Stomach (tissue), 9 donors: Measurements from ENCODE around the gene RAB21. TPM values are rescaled to one million over a fixed set of nuclear protein-coding genes. Genes with fewer than 3 reads are reported as not detected.
A peak's percentile ranks its signal among the peaks of the same experiment; 100 is the strongest.
"Not testable (repeated sequence)": the region's sequence is repeated elsewhere in the genome, so short reads cannot be mapped to it uniquely, and the experiment has no call there.

Source experiments
- DNase-seq, 2 donors: peaks; one replicate each; pipeline versions ENCODE4 v3.0.0 to v3.0.0-alpha.2; 2013 to 2019
- H3K27ac ChIP-seq, 5 donors: fragments of 200-600 bp in 4 of 5; sonication (generic) in 4 of 5; one replicate each; pipeline ENCODE4 v1.5.1; 2013 to 2019; ENCODE audit warnings: mild to moderate bottlenecking in 1 of 5, moderate library complexity in 1 of 5
- H3K27me3 ChIP-seq, 3 donors: fragments of 200-600 bp; sonication (generic); one replicate each; pipeline ENCODE4 v1.5.1; 2017 to 2019; ENCODE audit warnings: mixed run types in 1 of 3
- H3K36me3 ChIP-seq, 4 donors: fragments of 200-600 bp; sonication (generic); 1 replicate in 3 of 4; 2 replicates in 1 of 4; pipeline ENCODE4 v1.5.1; 2016 to 2019
- H3K4me1 ChIP-seq, 4 donors: fragments of 200-600 bp; sonication (generic); one replicate each; pipeline ENCODE4 v1.5.1; 2016 to 2019
- H3K4me3 ChIP-seq, 4 donors: fragments of 200-600 bp; sonication (generic) in 3 of 4; one replicate each; pipeline ENCODE4 v1.5.1; 2016 to 2019; ENCODE audit warnings: mild to moderate bottlenecking in 1 of 4
- H3K9me3 ChIP-seq, 4 donors: fragments of 200-600 bp; sonication (generic); one replicate each; pipeline ENCODE4 v1.5.1; 2016 to 2019
- CTCF ChIP-seq, 7 experiments: fragments of 450-650 bp in 4 of 7; fragments of 200-600 bp in 3 of 7; sonication (generic) in 3 of 7; IDR thresholded peaks; one replicate each; pipeline ENCODE4 v1.5.1; 2016 to 2019; ENCODE audit warnings: antibody characterized with exemption in 7 of 7, control low read depth in 2 of 7, mild to moderate bottlenecking in 1 of 7
- EP300 ChIP-seq: sonication (generic); formaldehyde crosslinking; IDR thresholded peaks from one replicate; pipeline ENCODE4 v1.6.1; 2017; ENCODE audit warnings: antibody characterized with exemption
- POLR2A ChIP-seq, 4 donors: fragments of 450-650 bp; IDR thresholded peaks; one replicate each; pipeline ENCODE4 v1.6.1; 2016; ENCODE audit warnings: antibody characterized with exemption in 4 of 4, control low read depth in 2 of 4, mild to moderate bottlenecking in 1 of 4, moderate library complexity in 1 of 4
- POLR2AphosphoS5 ChIP-seq, 3 donors: sonication (generic); formaldehyde crosslinking; IDR thresholded peaks; one replicate each; pipeline ENCODE4 v1.6.1; 2016; ENCODE audit warnings: antibody characterized with exemption in 3 of 3
- WGBS, 5 donors: extraction: QIAGEN DNeasy Blood & Tissue Kit in 3 of 5; methylation state at CpG; one replicate each; pipeline versions ENCODE4 v1.1.5 to v1.1.7; 2013 to 2018; 5-methylcytosine and 5-hydroxymethylcytosine counted together
- intact Hi-C: fragments of 100-400 bp; cut with DNase I; formaldehyde crosslinking; loops from one replicate; pipeline ENCODE4 v1.15.1; 2023; ENCODE audit warnings: low total_unique reads
- polyA plus RNA-seq, 3 donors: library from polyadenylated mRNA; stranded (reverse); fragments of 200-250 nt; gene quantifications; one replicate each; pipeline ENCODE4 v1.2.3, GENCODE V29; 2013
- total RNA-seq, 5 donors: library from RNA; depleted of rRNA; stranded (reverse); fragments of >200 nt; gene quantifications; one replicate each; pipeline versions ENCODE4 v1.1.0 to v1.2.3, GENCODE V29; 2014 to 2016
- donor health status: healthy with polysubstance abuse.
- donor health status: Bipolar disorder and iron deficiency.
- donor health status: healthy.

Gene RAB21
- total and polyA plus RNA-seq, 8 donors: 3.2 to 35.1 (median 7.7) TPM

- Histone ChIP-seq H3K4me1 (no peaks in the 10 kb centered on the region), H3K4me3 (no peak overlapping the region), H3K36me3 (no peaks in the 10 kb centered on the region), H3K27me3 (no peaks in the 10 kb centered on the region), H3K27ac (no peak overlapping the region), H3K9me3 (no peaks in the 10 kb centered on the region)
- peak in 1 of 2 donors; percentile 7 for DNase-seq
- intact Hi-C loops: no loop called here
- no peak for TF ChIP-seq EP300
- no peak for TF ChIP-seq CTCF (IDR thresholded peaks at IDR 0.05)
- TF ChIP-seq POLR2AphosphoS5 (IDR thresholded peaks at IDR 0.05): no peak
- TF ChIP-seq POLR2A (IDR thresholded peaks at IDR 0.05): no peak
These were observed 44.4 kb downstream of the RAB21 start for GRCh38 chr12:71799106-71799505.

DNA sequence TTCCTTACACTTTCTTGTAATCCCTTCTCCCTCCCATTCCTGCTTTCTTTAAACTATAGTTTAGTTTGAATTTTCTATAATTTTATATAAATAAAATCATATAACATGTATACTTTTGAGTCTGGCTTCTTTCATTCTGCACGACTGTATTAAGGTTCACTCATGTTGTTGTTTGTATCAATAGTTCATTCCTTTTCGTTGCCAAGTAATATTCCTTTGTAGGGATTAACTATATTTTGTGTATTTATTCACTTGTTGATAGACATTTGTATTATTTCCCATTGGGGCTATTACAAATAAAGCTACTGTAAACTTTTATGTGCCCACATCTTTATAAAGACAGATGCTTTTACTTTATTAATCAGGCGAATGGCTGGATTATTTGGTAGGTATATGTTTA, 45.5 kb downstream of the RAB21 start:
- intact Hi-C loops: no loop called here
- WGBS, 5 donors: 86 to 95% (median 91%) methylated on average over 3 of the region's 3 CpGs
- Histone ChIP-seq H3K36me3 (no peaks in the 10 kb centered on the region), H3K4me3 (no peak overlapping the region), H3K4me1 (no peaks in the 10 kb centered on the region), H3K27ac (no peak overlapping the region), H3K27me3 (no peaks in the 10 kb centered on the region), H3K9me3 (no peaks in the 10 kb centered on the region)
- DNase-seq: no peak
- no peak for TF ChIP-seq POLR2A (IDR thresholded peaks at IDR 0.05)
- no peak for TF ChIP-seq POLR2AphosphoS5 (IDR thresholded peaks at IDR 0.05)
- TF ChIP-seq CTCF (IDR thresholded peaks at IDR 0.05): no peak
- no peak for TF ChIP-seq EP300

DNA sequence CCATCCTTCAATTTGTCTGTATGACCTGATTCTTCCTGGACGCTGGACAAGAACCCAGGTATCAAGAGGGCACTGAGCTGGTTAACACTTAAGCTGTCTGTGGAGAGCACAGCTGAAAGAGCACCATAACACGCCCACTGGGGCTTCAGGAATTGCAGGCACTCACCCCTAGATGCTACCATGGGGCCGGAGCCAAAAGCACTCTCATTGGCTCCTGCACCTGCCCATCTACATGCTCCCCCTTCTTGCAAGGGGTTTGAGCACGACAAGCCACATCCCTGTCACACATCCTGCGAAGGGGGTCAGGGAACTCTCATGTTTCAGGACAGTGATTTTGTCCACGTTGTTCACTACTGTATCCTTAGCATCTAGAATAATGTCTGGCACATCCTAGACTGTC, 49.8 kb downstream of the RAB21 start:
- 55 to 74% (median 66%) methylated on average over 5 to 6 of the region's 6 CpGs for WGBS, 5 donors
- no peaks in the 10 kb centered on the region for H3K4me1 ChIP-seq
- TF ChIP-seq EP300: no peak
- DNase-seq: no peak
- H3K4me3 ChIP-seq: no peak overlapping the region
- no peaks in the 10 kb centered on the region for H3K9me3 ChIP-seq
- H3K27me3 ChIP-seq: no peaks in the 10 kb centered on the region
- no peak overlapping the region for H3K27ac ChIP-seq
- no peaks in the 10 kb centered on the region for H3K36me3 ChIP-seq
- intact Hi-C loops: no loop called here

- H3K9me3 ChIP-seq: no peaks in the 10 kb centered on the region
- no peak overlapping the region for H3K27ac ChIP-seq
- H3K36me3 ChIP-seq: no peaks in the 10 kb centered on the region
- no peaks in the 10 kb centered on the region for H3K27me3 ChIP-seq
- no peak overlapping the region for H3K4me3 ChIP-seq
- 60 to 64% (median 62%) methylated on average over 3 of the region's 3 CpGs for WGBS, 5 donors
- no peak for TF ChIP-seq EP300
- TF ChIP-seq POLR2A (IDR thresholded peaks at IDR 0.05): no peak
- TF ChIP-seq POLR2AphosphoS5 (IDR thresholded peaks at IDR 0.05): no peak
- no peak for TF ChIP-seq CTCF (IDR thresholded peaks at IDR 0.05)
- intact Hi-C loops: no loop called here
- H3K4me1 ChIP-seq: no peaks in the 10 kb centered on the region
- no peak for DNase-seq
These were observed 56.3 kb downstream of the RAB21 start for GRCh38 chr12:71810921-71811320.

GRCh38 chr12:71815242-71815641, 60.6 kb downstream of the RAB21 start:
- 36 to 54% (median 42%) methylated on average over 6 of the region's 6 CpGs for WGBS, 5 donors
- H3K27me3 ChIP-seq, H3K9me3 ChIP-seq, H3K4me1 ChIP-seq, H3K36me3 ChIP-seq, H3K27ac ChIP-seq, DNase-seq, intact Hi-C loops, H3K4me3 ChIP-seq: not testable (repeated sequence)

DNA sequence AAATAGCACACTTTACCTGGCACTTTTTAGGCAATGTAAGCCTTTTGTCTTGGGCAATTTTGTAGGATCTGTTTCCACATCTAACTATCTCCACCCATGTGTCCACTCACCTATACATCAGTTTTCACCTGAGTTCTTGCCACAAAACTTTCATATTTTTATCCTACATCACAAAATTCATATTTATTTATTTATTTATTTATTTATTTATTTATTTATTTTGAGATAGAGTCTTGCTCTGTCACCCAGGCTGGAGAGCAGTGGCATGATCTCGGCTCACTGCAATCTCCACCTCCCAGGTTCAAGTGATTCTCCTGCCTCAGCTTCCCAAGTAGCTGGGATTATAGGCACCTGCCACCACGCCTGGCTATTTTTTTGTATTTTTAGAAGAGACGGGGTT, 67.4 kb downstream of the RAB21 start:
- H3K9me3 ChIP-seq, H3K27ac ChIP-seq, DNase-seq, H3K4me1 ChIP-seq, H3K27me3 ChIP-seq, intact Hi-C loops, H3K4me3 ChIP-seq, H3K36me3 ChIP-seq: not testable (repeated sequence)
- 89 to 100% (median 97%) methylated on average over 3 of the region's 3 CpGs for WGBS, 5 donors
